Loucy (cell line): ENCODE measurements around the gene SORCS2.

Experiments used
- H2AFZ ChIP-seq: fragments of 200-600 bp; sonication (generic); 2 replicates; pipeline ENCODE4 v1.6.0; 2016; ENCODE audit warnings: antibody characterized with exemption, mild to moderate bottlenecking, low read length, moderate library complexity
- H3F3A ChIP-seq: fragments of 200-600 bp; 2 replicates; pipeline ENCODE4 v1.6.0; 2016; ENCODE audit warnings: antibody characterized with exemption, low read depth, mild to moderate bottlenecking
- H3K27me3 ChIP-seq: fragments of 200-600 bp; sonication (generic); 2 replicates; pipeline ENCODE4 v1.6.1; 2014; ENCODE audit warnings: low read length, mild to moderate bottlenecking; ENCODE audit not compliant: insufficient read depth, poor library complexity, severe bottlenecking
- H3K36me3 ChIP-seq: fragments of 200-600 bp; sonication (generic); 2 replicates; pipeline ENCODE4 v1.6.1; 2016; ENCODE audit warnings: low read length; ENCODE audit not compliant: insufficient read depth
- H3K4me1 ChIP-seq: fragments of 200-600 bp; sonication (generic); 2 replicates; pipeline ENCODE4 v1.5.1; 2014; ENCODE audit warnings: low read length, mild to moderate bottlenecking; ENCODE audit not compliant: insufficient read depth, poor library complexity, severe bottlenecking
- H3K4me2 ChIP-seq: fragments of 200-600 bp; sonication (generic); 2 replicates; pipeline ENCODE4 v1.6.0; 2014; ENCODE audit warnings: antibody characterized with exemption, low read length, low read depth, mild to moderate bottlenecking; ENCODE audit not compliant: poor library complexity, severe bottlenecking
- H3K4me3 ChIP-seq: fragments of 200-600 bp; sonication (generic); 2 replicates; pipeline ENCODE4 v1.5.1; 2014; ENCODE audit warnings: low read length, mild to moderate bottlenecking, mixed read lengths; ENCODE audit not compliant: poor library complexity, severe bottlenecking
- H3K79me2 ChIP-seq: fragments of 200-600 bp; sonication (generic); 2 replicates; pipeline ENCODE4 v1.6.1; 2014; ENCODE audit warnings: low read length; ENCODE audit not compliant: insufficient read depth
- H3K9ac ChIP-seq: fragments of 200-600 bp; sonication (generic); 2 replicates; pipeline ENCODE4 v1.6.0; 2014; ENCODE audit warnings: mild to moderate bottlenecking, low read depth, low read length, moderate library complexity; ENCODE audit not compliant: poor library complexity, severe bottlenecking
- H3K9me2 ChIP-seq: fragments of 200-600 bp; sonication (generic); replicated peaks from 2 replicates; pipeline ENCODE4 v1.6.1; 2016; ENCODE audit warnings: low read depth, low read length, mixed read lengths
- H3K9me3 ChIP-seq: fragments of 200-600 bp; sonication (generic); 2 replicates; pipeline ENCODE4 v1.6.1; 2014; ENCODE audit warnings: mild to moderate bottlenecking, antibody characterized with exemption, low read length, low read depth; ENCODE audit not compliant: insufficient read depth
- H4K20me1 ChIP-seq: fragments of 200-600 bp; sonication (generic); 2 replicates; pipeline ENCODE4 v1.6.0; 2014; ENCODE audit warnings: antibody characterized with exemption, low read length, mild to moderate bottlenecking; ENCODE audit not compliant: insufficient read depth, poor library complexity, severe bottlenecking
- EZH2phosphoT487 ChIP-seq: fragments of 200-600 bp; IDR thresholded peaks from 2 replicates; pipeline ENCODE4 v1.6.1; 2018; ENCODE audit warnings: antibody characterized with exemption, mild to moderate bottlenecking, moderate library complexity, borderline replicate concordance
- TF ChIP-seq, protein P1 (sequence below): fragments of 200-600 bp; sonication (generic); conservative IDR thresholded peaks from 2 replicates; pipeline ENCODE4 v1.5.1; 2014; ENCODE audit warnings: mild to moderate bottlenecking, antibody characterized with exemption, low read length

The SORCS2 gene

DNA sequence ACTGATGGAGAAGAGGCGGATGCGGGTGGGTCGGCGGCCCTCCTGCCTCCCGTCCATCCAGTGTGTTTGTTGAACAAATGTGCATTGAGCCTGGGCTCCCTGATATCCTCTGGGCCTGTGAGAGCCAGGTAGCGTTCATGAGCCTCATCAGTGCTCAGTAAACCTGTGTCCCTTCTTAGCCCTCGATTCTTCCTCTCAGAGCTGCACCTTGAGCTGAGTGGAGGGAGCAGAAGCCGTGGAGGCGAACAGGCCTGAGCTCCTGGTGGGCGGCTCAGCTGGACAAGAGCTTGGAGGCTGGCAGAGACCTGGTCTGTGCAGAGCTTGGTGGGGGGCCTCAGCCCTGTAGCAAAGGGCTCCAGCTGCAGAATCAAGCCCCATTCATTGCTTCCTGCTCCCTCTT, 112.1 kb downstream of the SORCS2 start:
- no peaks in the 10 kb centered on the region for H3K27me3 ChIP-seq

DNA sequence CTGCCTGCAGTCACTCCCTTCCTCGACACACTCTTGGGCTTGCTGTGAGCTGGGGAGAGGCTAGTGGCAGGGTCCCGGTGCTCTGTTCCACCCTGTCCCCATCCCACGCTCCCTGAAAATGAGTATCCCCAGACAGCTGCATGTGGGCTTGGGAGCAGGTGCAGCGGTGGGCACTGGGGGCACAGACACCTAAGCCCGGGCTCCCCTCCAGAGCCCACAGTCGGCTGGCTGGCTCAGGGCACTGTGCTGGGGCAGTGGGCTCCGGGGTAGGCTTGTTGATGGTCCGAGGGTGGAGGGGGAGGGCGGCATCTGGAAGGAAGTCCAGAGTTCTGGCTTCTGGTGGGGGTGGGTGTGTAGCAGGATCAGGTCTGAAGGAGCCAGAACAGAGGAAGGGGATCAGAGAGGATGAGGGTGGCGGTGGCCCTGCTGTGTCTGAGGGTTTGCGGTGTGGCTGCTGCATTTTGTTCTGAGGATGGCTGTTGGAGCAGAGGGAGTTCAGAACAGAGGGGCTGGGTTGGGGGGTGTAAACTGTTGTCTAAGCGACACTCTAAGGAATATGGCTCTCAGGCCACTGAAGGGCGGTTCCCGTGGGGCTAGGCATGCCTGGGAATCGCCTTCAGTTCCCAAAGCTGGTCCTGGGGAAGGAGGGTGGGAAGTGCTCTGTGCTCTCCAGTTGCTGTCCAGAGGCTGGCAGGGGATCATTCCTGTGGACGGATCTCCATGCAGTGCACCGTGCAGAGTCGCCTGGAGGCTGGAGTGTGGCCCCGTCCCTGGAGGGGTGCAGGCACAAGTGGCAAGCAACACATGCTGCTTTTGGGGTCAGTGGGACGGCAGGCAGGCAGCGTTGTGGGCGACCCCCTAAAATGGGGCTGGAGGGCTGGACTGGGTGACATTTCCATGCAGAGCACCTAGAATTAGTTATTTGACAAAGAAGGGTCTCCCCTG, 114.0 kb downstream of the SORCS2 start:
- no peaks in the 10 kb centered on the region for H3K4me1 ChIP-seq
- no peak overlapping the region for H3K4me3 ChIP-seq
- H3K9me2 ChIP-seq, result no peaks in the 10 kb centered on the region
- no peaks in the 10 kb centered on the region for H3K36me3 ChIP-seq
- TF ChIP-seq, protein P1, sequence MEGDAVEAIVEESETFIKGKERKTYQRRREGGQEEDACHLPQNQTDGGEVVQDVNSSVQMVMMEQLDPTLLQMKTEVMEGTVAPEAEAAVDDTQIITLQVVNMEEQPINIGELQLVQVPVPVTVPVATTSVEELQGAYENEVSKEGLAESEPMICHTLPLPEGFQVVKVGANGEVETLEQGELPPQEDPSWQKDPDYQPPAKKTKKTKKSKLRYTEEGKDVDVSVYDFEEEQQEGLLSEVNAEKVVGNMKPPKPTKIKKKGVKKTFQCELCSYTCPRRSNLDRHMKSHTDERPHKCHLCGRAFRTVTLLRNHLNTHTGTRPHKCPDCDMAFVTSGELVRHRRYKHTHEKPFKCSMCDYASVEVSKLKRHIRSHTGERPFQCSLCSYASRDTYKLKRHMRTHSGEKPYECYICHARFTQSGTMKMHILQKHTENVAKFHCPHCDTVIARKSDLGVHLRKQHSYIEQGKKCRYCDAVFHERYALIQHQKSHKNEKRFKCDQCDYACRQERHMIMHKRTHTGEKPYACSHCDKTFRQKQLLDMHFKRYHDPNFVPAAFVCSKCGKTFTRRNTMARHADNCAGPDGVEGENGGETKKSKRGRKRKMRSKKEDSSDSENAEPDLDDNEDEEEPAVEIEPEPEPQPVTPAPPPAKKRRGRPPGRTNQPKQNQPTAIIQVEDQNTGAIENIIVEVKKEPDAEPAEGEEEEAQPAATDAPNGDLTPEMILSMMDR, result no peak
- TF ChIP-seq EZH2phosphoT487, result no peak
- H3F3A ChIP-seq, result no peaks in the 10 kb centered on the region
- H2AFZ ChIP-seq, result no peak overlapping the region
- no peak overlapping the region for H3K9ac ChIP-seq
- H3K27me3 ChIP-seq, result no peaks in the 10 kb centered on the region
- H3K9me3 ChIP-seq, result peaks cover 6% of the 10 kb centered on the region; the same call in 1 of the 2 replicates
- H3K4me2 ChIP-seq, result no peak overlapping the region
- no peaks in the 10 kb centered on the region for H3K79me2 ChIP-seq
- no peaks in the 10 kb centered on the region for H4K20me1 ChIP-seq

More for the DNA sequence above, 112.1 kb downstream of the SORCS2 start:
- no peaks in the 10 kb centered on the region for H3K36me3 ChIP-seq
- no peak overlapping the region for H3K9ac ChIP-seq
- H3K4me3 ChIP-seq, result no peak overlapping the region
- H3F3A ChIP-seq, result no peaks in the 10 kb centered on the region
- H3K9me3 ChIP-seq, result peaks cover 6% of the 10 kb centered on the region; the same call in 1 of the 2 replicates
- H3K4me2 ChIP-seq, result no peak overlapping the region
- H4K20me1 ChIP-seq, result no peaks in the 10 kb centered on the region
- no peaks in the 10 kb centered on the region for H3K4me1 ChIP-seq
- no peak for TF ChIP-seq EZH2phosphoT487
- TF ChIP-seq, protein P1, result no peak
- no peak overlapping the region for H2AFZ ChIP-seq
- no peaks in the 10 kb centered on the region for H3K79me2 ChIP-seq
- no peaks in the 10 kb centered on the region for H3K9me2 ChIP-seq

DNA sequence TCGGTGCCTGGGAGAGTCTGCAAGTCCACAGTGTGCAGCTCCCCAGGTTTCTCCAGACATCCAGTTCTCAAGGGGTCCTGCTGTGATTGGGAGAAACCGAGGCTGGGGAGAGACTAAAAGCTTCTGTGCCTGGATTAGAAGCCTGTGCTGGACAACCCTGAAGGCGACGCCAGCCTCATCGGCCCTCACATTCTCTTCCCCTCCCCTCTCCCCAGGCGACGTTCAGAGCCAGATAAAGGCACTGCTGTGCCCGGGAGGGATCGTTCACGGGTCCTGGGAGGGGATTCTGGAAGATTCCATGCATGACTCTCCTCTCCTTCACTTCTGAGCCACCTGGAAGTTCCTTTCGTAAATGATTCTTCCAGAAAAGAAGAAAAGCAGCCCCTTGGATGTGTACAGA, 114.6 kb downstream of the SORCS2 start:
- no peak for TF ChIP-seq EZH2phosphoT487
- TF ChIP-seq, protein P1, result no peak
- H2AFZ ChIP-seq, result no peak overlapping the region
- H3K4me1 ChIP-seq, result no peaks in the 10 kb centered on the region
- H4K20me1 ChIP-seq, result no peaks in the 10 kb centered on the region
- no peaks in the 10 kb centered on the region for H3F3A ChIP-seq
- H3K9me2 ChIP-seq, result no peaks in the 10 kb centered on the region
- H3K36me3 ChIP-seq, result no peaks in the 10 kb centered on the region
- H3K27me3 ChIP-seq, result no peaks in the 10 kb centered on the region
- no peak overlapping the region for H3K4me3 ChIP-seq
- no peak overlapping the region for H3K4me2 ChIP-seq
- peaks cover 6% of the 10 kb centered on the region; the same call in 1 of the 2 replicates for H3K9me3 ChIP-seq
- no peak overlapping the region for H3K9ac ChIP-seq
- H3K79me2 ChIP-seq, result no peaks in the 10 kb centered on the region
